ENCODE results near the gene DLG3. TPM values are rescaled to one million over a fixed set of nuclear protein-coding genes. Genes with fewer than 3 reads are reported as not detected.
A peak's percentile ranks its signal among the peaks of the same experiment; 100 is the strongest.

Gene DLG3
- total RNA-seq, 1 experiment from 2014 or later: 26.4 TPM

GRCh38 chrX:70476166-70476933, 31.7 kb downstream of the DLG3 start:
- no peak for DNase-seq
- BruUV-seq (replicated peaks): no TSS peak
- H2AFZ ChIP-seq (ENCODE audit: low read length): no peak overlapping the region
- H3K4me3 ChIP-seq (ENCODE audit: low read length): no peak overlapping the region
- no peaks in the 10 kb centered on the region for H3K9me3 ChIP-seq (ENCODE audit: low read length)
- H4K20me1 ChIP-seq (ENCODE audit: low read length): no peaks in the 10 kb centered on the region
- no peaks in the 10 kb centered on the region for H3K27me3 ChIP-seq (ENCODE audit: low read length)
- H3K4me1 ChIP-seq (ENCODE audit: insufficient read depth, low read length): peaks cover 55% of the 10 kb centered on the region
- H3F3A ChIP-seq (ENCODE audit: low read length, unreplicated experiment): peaks cover 8% of the 10 kb centered on the region
- intact Hi-C loops (cut with micrococcal nuclease): no loop called here
- H3K4me2 ChIP-seq (ENCODE audit: low read length): peak overlapping the region; percentile 78
- no peaks in the 10 kb centered on the region for H3K9me2 ChIP-seq (replicated peaks; ENCODE audit: low read length)
- H3K27ac ChIP-seq (ENCODE audit: low read length): peak overlapping the region; percentile 99
- 0 out of 2 replicates have a peak, but pooled peaks cover 7% of the 10 kb centered on the region for H3K36me3 ChIP-seq (ENCODE audit: low read depth, low read length)
- CTCF ChIA-PET: interaction anchor here (0.9 kb wide), 1 partner anchor 188 kb away, joined by 18 read pairs; no protein-coding TSS in a partner anchor
- POLR2A ChIA-PET (ENCODE audit: unreplicated experiment): interaction anchor here (0.6 to 1.2 kb wide), 2 partner anchors 12 to 20 kb away, joined by 4 to 5 read pairs; no protein-coding TSS in a partner anchor
- no peak for ATAC-seq
- no peak for TF ChIP-seq CTCF (conservative IDR thresholded peaks at IDR 0.05; ENCODE audit: low read depth, low read length)
- no peak for TF ChIP-seq EZH2 (IDR thresholded peaks at IDR 0.05; ENCODE audit: low read length, unreplicated experiment)
- TF ChIP-seq EZH2phosphoT487 (IDR thresholded peaks at IDR 0.05; ENCODE audit: borderline replicate concordance, low read length): no peak
- peak overlapping the region; percentile 75 for H3K9ac ChIP-seq (ENCODE audit: low read length)
- H3K79me2 ChIP-seq (ENCODE audit: low read length): peaks cover 34% of the 10 kb centered on the region

- Histone ChIP-seq H2AFZ (ENCODE audit: low read length) (peak overlapping the region; percentile 27; the same call in 1 of the 2 replicates), H3K4me3 (ENCODE audit: low read length) (peak overlapping the region; percentile 43), H3K9me2 (replicated peaks; ENCODE audit: low read length) (no peaks in the 10 kb centered on the region), H4K20me1 (ENCODE audit: low read length) (no peaks in the 10 kb centered on the region), H3K36me3 (ENCODE audit: low read depth, low read length) (peaks cover 12% of the 10 kb centered on the region; the same call in 1 of the 2 replicates), H3K79me2 (ENCODE audit: low read length) (peaks cover 37% of the 10 kb centered on the region), H3K27me3 (ENCODE audit: low read length) (no peaks in the 10 kb centered on the region), H3F3A (ENCODE audit: low read length, unreplicated experiment) (peaks cover 8% of the 10 kb centered on the region), H3K9ac (ENCODE audit: low read length) (peak overlapping the region; percentile 75), H3K9me3 (ENCODE audit: low read length) (no peaks in the 10 kb centered on the region), H3K4me2 (ENCODE audit: low read length) (peak overlapping the region; percentile 78), H3K27ac (ENCODE audit: low read length) (peak overlapping the region; percentile 99), H3K4me1 (ENCODE audit: insufficient read depth, low read length) (peaks cover 60% of the 10 kb centered on the region)
- POLR2A ChIA-PET (ENCODE audit: unreplicated experiment): interaction anchor here (0.6 to 1.2 kb wide), 2 partner anchors 11 to 21 kb away, joined by 4 to 5 read pairs; no protein-coding TSS in a partner anchor
- TSS peak; percentile 42 for BruUV-seq (replicated peaks)
- DNase-seq (peak; percentile 79), ATAC-seq (peak; percentile 68)
- intact Hi-C loops (cut with micrococcal nuclease): loop anchor here (1.0 kb wide), 1 partner anchor 77 kb away; no protein-coding TSS in a partner anchor
- CTCF ChIA-PET: interaction anchor here (0.6 to 0.9 kb wide), 2 partner anchors 187 to 188 kb away, joined by 3 to 18 read pairs; no protein-coding TSS in a partner anchor
- TF ChIP-seq EZH2phosphoT487 (IDR thresholded peaks at IDR 0.05; ENCODE audit: borderline replicate concordance, low read length): no peak
Measured at GRCh38 chrX:70476934-70477733, 32.5 kb downstream of the DLG3 start.

GRCh38 chrX:70477734-70478075, 33.1 kb downstream of the DLG3 start:
- no peaks in the 10 kb centered on the region for H4K20me1 ChIP-seq (ENCODE audit: low read length)
- no TSS peak for BruUV-seq (replicated peaks)
- no peaks in the 10 kb centered on the region for H3K27me3 ChIP-seq (ENCODE audit: low read length)
- CTCF ChIA-PET: interaction anchor here (0.6 to 0.9 kb wide), 2 partner anchors 187 to 188 kb away, joined by 3 to 18 read pairs; no protein-coding TSS in a partner anchor
- H3K4me1 ChIP-seq (ENCODE audit: insufficient read depth, low read length): peaks cover 62% of the 10 kb centered on the region
- H3K36me3 ChIP-seq (ENCODE audit: low read depth, low read length): peaks cover 15% of the 10 kb centered on the region; the same call in 1 of the 2 replicates
- DNase-seq (no peak), ATAC-seq (no peak)
- peak overlapping the region; percentile 99 for H3K27ac ChIP-seq (ENCODE audit: low read length)
- peak overlapping the region; percentile 43 for H3K4me3 ChIP-seq (ENCODE audit: low read length)
- peak overlapping the region; percentile 78 for H3K4me2 ChIP-seq (ENCODE audit: low read length)
- intact Hi-C loops (cut with micrococcal nuclease): loop anchor here (1.0 kb wide), 1 partner anchor 77 kb away; no protein-coding TSS in a partner anchor
- H3K9me2 ChIP-seq (replicated peaks; ENCODE audit: low read length): no peaks in the 10 kb centered on the region
- peak overlapping the region; percentile 75 for H3K9ac ChIP-seq (ENCODE audit: low read length)
- TF ChIP-seq EZH2phosphoT487 (IDR thresholded peaks at IDR 0.05; ENCODE audit: borderline replicate concordance, low read length) (no peak), CTCF (conservative IDR thresholded peaks at IDR 0.05; ENCODE audit: low read depth, low read length) (no peak), EZH2 (IDR thresholded peaks at IDR 0.05; ENCODE audit: low read length, unreplicated experiment) (no peak)
- H2AFZ ChIP-seq (ENCODE audit: low read length): no peak overlapping the region
- peaks cover 40% of the 10 kb centered on the region for H3K79me2 ChIP-seq (ENCODE audit: low read length)
- no peaks in the 10 kb centered on the region for H3K9me3 ChIP-seq (ENCODE audit: low read length)
- H3F3A ChIP-seq (ENCODE audit: low read length, unreplicated experiment): peaks cover 8% of the 10 kb centered on the region
- POLR2A ChIA-PET (ENCODE audit: unreplicated experiment): no interaction called here

Data from PC-3 (cell line).